SK-N-SH (cell line): ENCODE data around the gene RTP2. TPM values are rescaled to one million over a fixed set of nuclear protein-coding genes. Genes with fewer than 3 reads are reported as not detected.

Source experiments
- CTCF ChIA-PET: fragments of 300-600, 350-600 bp; formaldehyde crosslinking; extraction: SDS; loops from one replicate; lab custom pipeline; 2021; lab: Yijun Ruan, JAX
- POLR2A ChIA-PET: fragments of 350-600 bp; sonication (Branson Sonifier 250); formaldehyde crosslinking; extraction: SDS; loops from one replicate; lab custom pipeline; 2020; ENCODE audit warnings: antibody characterized with exemption, inconsistent platforms; lab: Yijun Ruan, JAX
- DNase-seq: peaks from one replicate; pipeline ENCODE4 v3.0.0; 2012
- H2AFZ ChIP-seq: fragments of 200-600 bp; sonication (generic); 2 replicates; pipeline ENCODE4 v1.8.1; 2016; ENCODE audit warnings: antibody characterized with exemption, mild to moderate bottlenecking, low read depth
- H3F3A ChIP-seq: fragments of 200-600 bp; sonication (generic); replicated peaks from 2 replicates; pipeline ENCODE3; 2016; ENCODE audit warnings: antibody characterized with exemption, mild to moderate bottlenecking; ENCODE audit not compliant: insufficient read depth
- H3K27ac ChIP-seq, 2 experiments: fragments of 200-500 bp in 1 of 2; fragments of 200-600 bp in 1 of 2; sonication (Bioruptor generic) in 1 of 2; sonication (generic), shearing (Covaris generic) in 1 of 2; 2 replicates each; pipeline versions ENCODE4 v1.5.1 to v1.6.1; 2014 to 2016; ENCODE audit warnings: low read depth in 2 of 2, inconsistent platforms in 1 of 2, low read length in 1 of 2, mild to moderate bottlenecking in 1 of 2, mixed read lengths in 1 of 2
- H3K27me3 ChIP-seq: fragments of 200-600 bp; sonication (generic), shearing (Covaris generic); 2 replicates; pipeline ENCODE4 v1.6.1; 2016; ENCODE audit warnings: mixed run types; ENCODE audit not compliant: insufficient read depth
- H3K36me3 ChIP-seq, 2 experiments: fragments of 200-500 bp in 1 of 2; fragments of 200-600 bp in 1 of 2; sonication (Bioruptor generic) in 1 of 2; sonication (generic) in 1 of 2; replicated peaks in 1 of 2; 2 replicates each; pipeline versions ENCODE3 to v1.5.1; 2014 to 2016; ENCODE audit warnings: low read length in 1 of 2, mild to moderate bottlenecking in 1 of 2; ENCODE audit not compliant: insufficient read depth in 2 of 2, control insufficient read depth in 1 of 2
- H3K4me1 ChIP-seq, 2 experiments: fragments of 200-500 bp in 1 of 2; fragments of 200-600 bp in 1 of 2; sonication (Bioruptor generic) in 1 of 2; sonication (generic), shearing (Covaris generic) in 1 of 2; 2 replicates each; pipeline versions ENCODE4 v1.5.1 to v1.6.1; 2014 to 2016; ENCODE audit warnings: low read depth in 1 of 2, low read length in 1 of 2, mixed run types in 1 of 2; ENCODE audit not compliant: insufficient read depth in 2 of 2, control insufficient read depth in 1 of 2
- H3K4me2 ChIP-seq: fragments of 200-600 bp; sonication (generic), shearing (Covaris generic); 2 replicates; pipeline ENCODE4 v1.6.1; 2017; ENCODE audit warnings: mixed run types
- H3K4me3 ChIP-seq, 2 experiments: fragments of 200-500 bp in 1 of 2; fragments of 200-600 bp in 1 of 2; sonication (Bioruptor generic) in 1 of 2; sonication (generic), shearing (Covaris generic) in 1 of 2; 2 replicates each; pipeline versions ENCODE4 v1.5.1 to v1.8.1; 2014 to 2016; ENCODE audit warnings: low read depth in 2 of 2, inconsistent platforms in 1 of 2, low read length in 1 of 2, mild to moderate bottlenecking in 1 of 2, mixed read lengths in 1 of 2, moderate library complexity in 1 of 2
- H3K79me2 ChIP-seq: fragments of 200-600 bp; sonication (generic); 2 replicates; pipeline ENCODE4 v1.8.1; 2017; ENCODE audit warnings: mild to moderate bottlenecking; ENCODE audit not compliant: insufficient read depth
- H3K9ac ChIP-seq: fragments of 200-600 bp; sonication (generic); 2 replicates; pipeline ENCODE4 v1.6.1; 2017; ENCODE audit warnings: mixed run types
- H3K9me2 ChIP-seq: fragments of 200-600 bp; sonication (generic); 2 replicates; pipeline ENCODE4 v1.6.1; 2017; ENCODE audit warnings: mixed run types
- H3K9me3 ChIP-seq: fragments of 200-600 bp; sonication (generic); 2 replicates; pipeline ENCODE4 v1.6.1; 2017; ENCODE audit warnings: mixed run types, mild to moderate bottlenecking, moderate library complexity
- H4K20me1 ChIP-seq: fragments of 200-600 bp; sonication (generic); 2 replicates; pipeline ENCODE4 v1.6.1; 2017; ENCODE audit warnings: mild to moderate bottlenecking, mixed run types; ENCODE audit not compliant: insufficient read depth
- ELF1 ChIP-seq: IDR thresholded peaks from 2 replicates; pipeline ENCODE4 v1.4.0; 2012
- FOSL2 ChIP-seq: IDR thresholded peaks from 2 replicates; pipeline ENCODE4 v1.4.0; 2012; ENCODE audit warnings: low read depth, mild to moderate bottlenecking, moderate library complexity, borderline replicate concordance
- FOXJ3 ChIP-seq: sonication (generic); formaldehyde crosslinking; IDR thresholded peaks from 2 replicates; pipeline ENCODE4 v1.5.1; 2020; ENCODE audit warnings: mild to moderate bottlenecking, missing genetic modification reagents
- FOXM1 ChIP-seq: IDR thresholded peaks from 2 replicates; pipeline ENCODE4 v1.4.0; 2012; ENCODE audit warnings: low read depth, mild to moderate bottlenecking
- MAX ChIP-seq: IDR thresholded peaks from 2 replicates; pipeline ENCODE4 v1.4.0; 2012; ENCODE audit warnings: low read depth
- MEF2A ChIP-seq: IDR thresholded peaks from 2 replicates; pipeline ENCODE4 v1.4.0; 2012; ENCODE audit warnings: low read depth, borderline replicate concordance
- NFIC ChIP-seq: IDR thresholded peaks from 2 replicates; pipeline ENCODE4 v1.4.0; 2012; ENCODE audit warnings: borderline replicate concordance
- PBX3 ChIP-seq: IDR thresholded peaks from 2 replicates; pipeline ENCODE4; 2012
- SMC3 ChIP-seq: IDR thresholded peaks from 2 replicates; pipeline ENCODE4 v1.6.1; 2012; ENCODE audit warnings: low read depth, low read length, improper control_type of control experiment
- TEAD4 ChIP-seq: IDR thresholded peaks from 2 replicates; pipeline ENCODE4 v1.4.0; 2012; ENCODE audit warnings: mild to moderate bottlenecking, borderline replicate concordance; ENCODE audit not compliant: insufficient read depth
- USF1 ChIP-seq: IDR thresholded peaks from 2 replicates; pipeline ENCODE4 v1.4.0; 2012; ENCODE audit warnings: low read depth, borderline replicate concordance
- WGBS: methylation state at CpG from one replicate; pipeline ENCODE4 v1.1.6; 2017; ENCODE audit warnings: low lambda C conversion rate; 5-methylcytosine and 5-hydroxymethylcytosine counted together
- polyA plus RNA-seq, 3 experiments: library from polyadenylated mRNA; depleted of rRNA; stranded (reverse); fragments of >200 nt; gene quantifications; 2 replicates each; pipeline ENCODE4 v1.2.3, GENCODE V29; 2012

The RTP2 gene
- polyA plus RNA-seq, 1 of the 3 experiments (the other 2 are of a cell fraction), result 0.07 TPM

GRCh38 chr3:187661267-187661666, 41.1 kb downstream of the RTP2 start (continued):
- TF ChIP-seq TEAD4, result no peak
- TF ChIP-seq USF1, result no peak
- TF ChIP-seq, all 33 proteins: peak for 0

GRCh38 chr3:187651282-187651681, 51.1 kb downstream of the RTP2 start:
- no peak overlapping the region for H3K4me3 ChIP-seq
- H2AFZ ChIP-seq, result no peak overlapping the region
- TF ChIP-seq SMC3 (no peak), FOXJ3 (no peak), FOSL2 (no peak), FOXM1 (no peak), MAX (no peak), ELF1 (no peak), PBX3 (no peak), NFIC (no peak), MEF2A (no peak)
- TF ChIP-seq, all 33 proteins: peak for 0
- Histone ChIP-seq H3K4me2 (no peak overlapping the region), H3K27me3 (no peaks in the 10 kb centered on the region; the same call in 1 of the 2 replicates), H3K9me2 (no peaks in the 10 kb centered on the region), H3K4me1 (no peaks in the 10 kb centered on the region), H3K36me3 (no peaks in the 10 kb centered on the region), H3K9ac (no peak overlapping the region), H3K27ac (no peak overlapping the region), H3K9me3 (no peaks in the 10 kb centered on the region), H3F3A (no peaks in the 10 kb centered on the region), H3K79me2 (no peaks in the 10 kb centered on the region), H4K20me1 (no peaks in the 10 kb centered on the region)
- DNase-seq, result no peak
- POLR2A ChIA-PET, result no interaction called here
- WGBS, result 0% methylated on average over 2 of the region's 2 CpGs
- CTCF ChIA-PET, result interaction anchor here (1.8 kb wide), 1 partner anchor 333 kb away, joined by 6 read pairs; no protein-coding TSS in a partner anchor

Other genes with a start within 250 kb of the RTP2 start
- gene SST, start 32.2 kb downstream of the RTP2 start, polyA plus RNA-seq (2012; rRNA removed), result not detected in 2 replicates
- gene BCL6, start 42.9 kb upstream of the RTP2 start, polyA plus RNA-seq (2012; rRNA removed), result 13.8 and 14.0 TPM in 2 replicates